ENCODE results near the gene NFATC3. TPM values are rescaled to one million over a fixed set of nuclear protein-coding genes. Genes with fewer than 3 reads are reported as not detected.

Gene NFATC3
- total and polyA plus RNA-seq, 10 donors, result 12.4 to 89.7 (median 67.2) TPM

DNA sequence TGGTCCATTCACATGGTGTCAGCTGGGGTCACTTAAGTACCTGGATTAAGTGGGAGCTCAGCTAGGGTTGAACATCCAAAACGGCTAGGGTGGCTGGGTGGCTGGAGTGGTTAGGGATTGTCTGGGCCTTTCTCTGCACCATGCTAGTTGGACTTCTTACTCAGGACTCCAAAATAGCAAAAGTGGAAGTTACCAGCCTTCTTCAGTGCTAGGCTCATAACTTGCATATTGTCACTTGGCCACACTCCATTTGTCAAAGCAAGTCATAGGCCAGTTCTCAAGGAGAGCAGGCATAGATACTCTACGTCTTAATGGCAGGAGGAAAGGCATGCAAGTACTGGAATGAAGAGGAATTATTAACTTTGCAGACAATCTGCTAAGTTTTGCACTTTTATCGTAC, 81.1 kb downstream of the NFATC3 start:
- intact Hi-C loops (cut with DNase I; ENCODE audit: low total_unique reads), result no loop called here
- peaks cover 0 to 85% (median 45%) of the 10 kb centered on the region in 6 donors for H3K36me3 ChIP-seq
- no peaks in the 10 kb centered on the region for H3K4me1 ChIP-seq
- no peak for DNase-seq
- WGBS, 5 donors, result 86 to 94% (median 90%) methylated on average over 3 of the region's 3 CpGs
- TF ChIP-seq, protein P1, sequence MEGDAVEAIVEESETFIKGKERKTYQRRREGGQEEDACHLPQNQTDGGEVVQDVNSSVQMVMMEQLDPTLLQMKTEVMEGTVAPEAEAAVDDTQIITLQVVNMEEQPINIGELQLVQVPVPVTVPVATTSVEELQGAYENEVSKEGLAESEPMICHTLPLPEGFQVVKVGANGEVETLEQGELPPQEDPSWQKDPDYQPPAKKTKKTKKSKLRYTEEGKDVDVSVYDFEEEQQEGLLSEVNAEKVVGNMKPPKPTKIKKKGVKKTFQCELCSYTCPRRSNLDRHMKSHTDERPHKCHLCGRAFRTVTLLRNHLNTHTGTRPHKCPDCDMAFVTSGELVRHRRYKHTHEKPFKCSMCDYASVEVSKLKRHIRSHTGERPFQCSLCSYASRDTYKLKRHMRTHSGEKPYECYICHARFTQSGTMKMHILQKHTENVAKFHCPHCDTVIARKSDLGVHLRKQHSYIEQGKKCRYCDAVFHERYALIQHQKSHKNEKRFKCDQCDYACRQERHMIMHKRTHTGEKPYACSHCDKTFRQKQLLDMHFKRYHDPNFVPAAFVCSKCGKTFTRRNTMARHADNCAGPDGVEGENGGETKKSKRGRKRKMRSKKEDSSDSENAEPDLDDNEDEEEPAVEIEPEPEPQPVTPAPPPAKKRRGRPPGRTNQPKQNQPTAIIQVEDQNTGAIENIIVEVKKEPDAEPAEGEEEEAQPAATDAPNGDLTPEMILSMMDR (IDR thresholded peaks at IDR 0.05 in 8 of 11, conservative IDR thresholded peaks at IDR 0.05 in 3 of 11), result no peak
- TF ChIP-seq POLR2AphosphoS5 (IDR thresholded peaks at IDR 0.05) (no peak), POLR2A (IDR thresholded peaks at IDR 0.05) (no peak)
- no peak overlapping the region for H3K27ac ChIP-seq
- H3K27me3 ChIP-seq (replicated peaks in 1 of 7), result no peaks in the 10 kb centered on the region
- H3K9me3 ChIP-seq, result no peaks in the 10 kb centered on the region
- no peak overlapping the region for H3K4me3 ChIP-seq

GRCh38 chr16:68179196-68179795, 94.1 kb downstream of the NFATC3 start:
- WGBS, 5 donors, result 94 to 98% (median 96%) methylated on average over 2 of the region's 2 CpGs

DNA sequence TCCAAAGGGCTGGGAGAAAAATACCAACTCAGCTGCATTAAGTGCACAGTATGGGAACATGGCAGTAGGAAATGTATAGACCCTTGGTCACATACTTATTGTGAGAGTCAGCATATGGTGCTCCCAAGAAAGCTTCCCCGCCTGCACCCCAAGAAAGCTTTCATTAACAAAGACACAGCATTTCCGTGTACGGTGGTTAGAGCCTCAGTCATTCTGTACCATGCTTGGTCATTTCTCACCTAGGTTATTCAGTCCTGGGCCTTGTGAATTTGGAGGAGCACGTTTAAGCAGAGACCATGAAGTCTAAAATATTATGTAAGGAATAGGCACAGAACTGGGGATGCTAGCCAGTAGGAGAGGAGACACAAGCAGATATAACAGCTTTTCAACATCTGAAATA, 94.7 kb downstream of the NFATC3 start:
- Histone ChIP-seq H3K27me3 (replicated peaks in 1 of 7) (no peaks in the 10 kb centered on the region), H3K9me3 (no peaks in the 10 kb centered on the region), H3K36me3 (peaks cover 0 to 99% (median 67%) of the 10 kb centered on the region in 6 donors), H3K27ac (no peak overlapping the region), H3K4me3 (no peak overlapping the region), H3K4me1 (no peaks in the 10 kb centered on the region)
- no peak for DNase-seq
- intact Hi-C loops (cut with DNase I; ENCODE audit: low total_unique reads), result no loop called here
- TF ChIP-seq, protein P1 (IDR thresholded peaks at IDR 0.05 in 8 of 11, conservative IDR thresholded peaks at IDR 0.05 in 3 of 11), result no peak
- TF ChIP-seq POLR2A (IDR thresholded peaks at IDR 0.05) (no peak), POLR2AphosphoS5 (IDR thresholded peaks at IDR 0.05) (no peak)
- WGBS, 5 donors, result 83 to 97% (median 92%) methylated on average over 4 of the region's 4 CpGs

More at GRCh38 chr16:68179196-68179795, 94.1 kb downstream of the NFATC3 start:
- no peak for DNase-seq
- Histone ChIP-seq H3K27ac (no peak overlapping the region), H3K9me3 (no peaks in the 10 kb centered on the region), H3K4me3 (no peak overlapping the region), H3K4me1 (no peaks in the 10 kb centered on the region), H3K27me3 (replicated peaks in 1 of 7) (no peaks in the 10 kb centered on the region), H3K36me3 (peaks cover 0 to 99% (median 66%) of the 10 kb centered on the region in 6 donors)
- intact Hi-C loops (cut with DNase I; ENCODE audit: low total_unique reads), result no loop called here
- no peak for TF ChIP-seq POLR2AphosphoS5 (IDR thresholded peaks at IDR 0.05)
- TF ChIP-seq POLR2A (IDR thresholded peaks at IDR 0.05), result no peak
- TF ChIP-seq, protein P1 (IDR thresholded peaks at IDR 0.05 in 8 of 11, conservative IDR thresholded peaks at IDR 0.05 in 3 of 11), result no peak

- 87 to 92% (median 88%) methylated on average over 3 of the region's 3 CpGs for WGBS, 5 donors
- no peaks in the 10 kb centered on the region for H3K27me3 ChIP-seq (replicated peaks in 1 of 7)
- H3K4me3 ChIP-seq, result no peak overlapping the region
- intact Hi-C loops (cut with DNase I; ENCODE audit: low total_unique reads), result no loop called here
- peaks cover 0 to 100% (median 79%) of the 10 kb centered on the region in 6 donors for H3K36me3 ChIP-seq
- no peak for DNase-seq
- H3K9me3 ChIP-seq, result no peaks in the 10 kb centered on the region
- no peak for TF ChIP-seq POLR2A (IDR thresholded peaks at IDR 0.05)
- TF ChIP-seq POLR2AphosphoS5 (IDR thresholded peaks at IDR 0.05), result no peak
- TF ChIP-seq, protein P1 (IDR thresholded peaks at IDR 0.05 in 8 of 11, conservative IDR thresholded peaks at IDR 0.05 in 3 of 11), result no peak
- H3K27ac ChIP-seq, result no peak overlapping the region
- no peaks in the 10 kb centered on the region for H3K4me1 ChIP-seq
Measured at GRCh38 chr16:68183046-68183445, 97.9 kb downstream of the NFATC3 start.

Data from spleen (tissue), 11 donors.